SU-DHL-6 (cell line): ENCODE data around the gene PRR20G.

Source experiments
- H2AFZ ChIP-seq: fragments of 200-600 bp; sonication (generic); 2 replicates; pipeline ENCODE4 v1.6.1; 2014; ENCODE audit warnings: low read depth, mild to moderate bottlenecking, moderate library complexity, mixed read lengths, antibody characterized with exemption, low read length; ENCODE audit not compliant: severe bottlenecking
- H3F3A ChIP-seq: fragments of 200-600 bp; shearing (Covaris generic); 2 replicates; pipeline ENCODE4 v1.6.0; 2016; ENCODE audit warnings: antibody characterized with exemption, mild to moderate bottlenecking; ENCODE audit not compliant: insufficient read depth
- H3K27ac ChIP-seq: fragments of 200-600 bp; sonication (generic); 2 replicates; pipeline ENCODE4 v1.5.1; 2016; ENCODE audit warnings: low read depth, mild to moderate bottlenecking, low read length, moderate library complexity, mixed read lengths
- H3K27me3 ChIP-seq: fragments of 200-600 bp; sonication (generic), shearing (Covaris generic); 2 replicates; pipeline ENCODE4 v1.6.0; 2014; ENCODE audit warnings: mild to moderate bottlenecking, low read length
- H3K36me3 ChIP-seq: fragments of 200-600 bp; sonication (generic); 2 replicates; pipeline ENCODE4 v1.6.1; 2014; ENCODE audit warnings: mild to moderate bottlenecking, low read length, mixed read lengths
- H3K4me2 ChIP-seq: fragments of 300-600, 200-600 bp; shearing (Covaris generic), sonication (generic); 2 replicates; pipeline ENCODE4 v1.6.0; 2014; ENCODE audit warnings: low read length, low read depth, mild to moderate bottlenecking; ENCODE audit not compliant: poor library complexity, severe bottlenecking
- H3K4me3 ChIP-seq: fragments of 200-600 bp; sonication (generic); 2 replicates; pipeline ENCODE4 v1.5.1; 2014; ENCODE audit warnings: antibody characterized with exemption, low read length, mild to moderate bottlenecking, mixed read lengths; ENCODE audit not compliant: insufficient read depth, poor library complexity, severe bottlenecking
- H3K79me2 ChIP-seq: fragments of 200-600 bp; sonication (generic); 2 replicates; pipeline ENCODE4 v1.6.1; 2014; ENCODE audit warnings: mild to moderate bottlenecking, low read length, moderate library complexity; ENCODE audit not compliant: insufficient read depth
- H3K9ac ChIP-seq: fragments of 200-600 bp; sonication (generic); 2 replicates; pipeline ENCODE4 v1.7.0; 2014; ENCODE audit warnings: mild to moderate bottlenecking, low read length
- H3K9me2 ChIP-seq: fragments of 200-600 bp; sonication (generic); replicated peaks from 2 replicates; pipeline ENCODE4 v1.6.1; 2014; ENCODE audit warnings: low read length; ENCODE audit not compliant: insufficient read depth
- H3K9me3 ChIP-seq: fragments of 200-600 bp; sonication (generic); 2 replicates; pipeline ENCODE4 v1.6.1; 2014; ENCODE audit warnings: low read length, mixed read lengths; ENCODE audit not compliant: insufficient read depth
- H4K20me1 ChIP-seq: fragments of 200-600 bp; sonication (generic); 2 replicates; pipeline ENCODE4 v1.6.1; 2014; ENCODE audit warnings: low read depth, mild to moderate bottlenecking, antibody characterized with exemption, low read length, moderate library complexity, mixed read lengths
- EZH2phosphoT487 ChIP-seq: fragments of 200-600 bp; sonication (generic), shearing (Covaris generic); conservative IDR thresholded peaks from 2 replicates; pipeline ENCODE4 v1.6.1; 2018; ENCODE audit warnings: mild to moderate bottlenecking, antibody characterized with exemption, low read length, moderate library complexity, mixed read lengths
- TF ChIP-seq, protein P1 (sequence below): fragments of 200-600 bp; sonication (generic); IDR thresholded peaks from one replicate; pipeline ENCODE4 v1.5.1; 2017; ENCODE audit warnings: antibody characterized with exemption, mild to moderate bottlenecking, low read length, moderate library complexity; ENCODE audit not compliant: insufficient read depth, poor library complexity, severe bottlenecking

Gene PRR20G

DNA sequence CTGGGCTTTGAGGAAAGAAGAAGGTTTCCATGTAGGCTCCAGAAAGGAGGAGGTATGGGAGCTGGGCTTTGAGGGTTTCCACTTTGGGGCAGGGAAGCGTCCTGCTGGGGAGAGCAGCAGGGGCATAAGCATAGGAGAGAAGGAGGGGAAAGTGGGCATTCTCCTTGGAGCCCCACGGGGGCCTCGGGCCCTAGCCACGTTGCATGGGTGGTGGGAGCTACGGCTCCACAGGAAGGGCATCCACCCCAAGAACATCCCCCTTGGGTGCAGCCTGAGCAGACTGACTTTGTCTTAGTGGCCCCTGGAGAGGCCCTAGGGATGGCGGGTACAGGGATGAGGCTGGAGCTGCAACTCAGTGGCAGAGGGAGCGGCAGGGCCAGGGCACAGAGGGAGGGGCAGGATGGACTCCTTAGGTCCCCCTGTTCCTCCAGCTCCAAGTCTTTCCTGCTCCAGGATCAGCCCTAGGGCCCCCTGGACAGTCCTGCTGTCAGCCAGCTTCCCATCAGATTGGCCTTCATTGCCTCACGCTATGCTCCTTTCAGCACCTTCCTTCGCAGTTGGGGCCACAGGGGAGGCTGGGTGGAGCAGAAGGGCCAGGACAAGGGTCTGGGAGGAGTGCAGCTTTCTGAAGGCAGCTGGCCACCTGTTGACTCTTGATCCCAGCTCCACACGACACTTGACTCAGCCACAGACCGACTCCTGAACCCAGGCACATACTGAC is 22.9 kb downstream of the PRR20G start:
- Histone ChIP-seq H3K9me3 (no peaks in the 10 kb centered on the region), H3F3A (no peaks in the 10 kb centered on the region), H3K27ac (no peak overlapping the region), H3K4me2 (no peak overlapping the region), H2AFZ (no peak overlapping the region), H3K9ac (no peak overlapping the region), H3K79me2 (no peaks in the 10 kb centered on the region), H3K27me3 (no peaks in the 10 kb centered on the region), H4K20me1 (no peaks in the 10 kb centered on the region), H3K4me3 (no peak overlapping the region), H3K36me3 (no peaks in the 10 kb centered on the region), H3K9me2 (no peaks in the 10 kb centered on the region)
- TF ChIP-seq, protein P1, sequence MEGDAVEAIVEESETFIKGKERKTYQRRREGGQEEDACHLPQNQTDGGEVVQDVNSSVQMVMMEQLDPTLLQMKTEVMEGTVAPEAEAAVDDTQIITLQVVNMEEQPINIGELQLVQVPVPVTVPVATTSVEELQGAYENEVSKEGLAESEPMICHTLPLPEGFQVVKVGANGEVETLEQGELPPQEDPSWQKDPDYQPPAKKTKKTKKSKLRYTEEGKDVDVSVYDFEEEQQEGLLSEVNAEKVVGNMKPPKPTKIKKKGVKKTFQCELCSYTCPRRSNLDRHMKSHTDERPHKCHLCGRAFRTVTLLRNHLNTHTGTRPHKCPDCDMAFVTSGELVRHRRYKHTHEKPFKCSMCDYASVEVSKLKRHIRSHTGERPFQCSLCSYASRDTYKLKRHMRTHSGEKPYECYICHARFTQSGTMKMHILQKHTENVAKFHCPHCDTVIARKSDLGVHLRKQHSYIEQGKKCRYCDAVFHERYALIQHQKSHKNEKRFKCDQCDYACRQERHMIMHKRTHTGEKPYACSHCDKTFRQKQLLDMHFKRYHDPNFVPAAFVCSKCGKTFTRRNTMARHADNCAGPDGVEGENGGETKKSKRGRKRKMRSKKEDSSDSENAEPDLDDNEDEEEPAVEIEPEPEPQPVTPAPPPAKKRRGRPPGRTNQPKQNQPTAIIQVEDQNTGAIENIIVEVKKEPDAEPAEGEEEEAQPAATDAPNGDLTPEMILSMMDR: no peak
- no peak for TF ChIP-seq EZH2phosphoT487

DNA sequence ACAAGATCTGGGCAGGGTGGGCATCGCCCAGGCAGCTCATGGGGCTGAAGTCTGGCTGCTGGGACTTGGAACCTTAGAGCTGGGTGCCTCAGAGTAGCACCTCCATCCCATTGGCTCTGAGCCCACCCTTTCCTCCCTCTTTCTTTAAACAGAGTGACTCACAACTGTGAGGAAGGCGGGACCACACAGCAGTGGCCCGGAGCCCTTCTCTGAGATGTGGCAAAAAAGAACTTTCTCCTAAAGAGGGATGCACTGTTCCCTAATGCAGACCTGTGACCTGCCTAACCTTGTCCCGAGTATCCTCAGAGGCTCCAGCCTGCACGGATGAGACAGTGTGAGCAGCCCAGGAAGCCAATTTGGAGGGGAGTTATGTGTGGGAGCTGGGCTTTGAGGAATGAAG is 23.6 kb downstream of the PRR20G start:
- Histone ChIP-seq H3K4me2 (no peak overlapping the region), H3K9me3 (no peaks in the 10 kb centered on the region), H4K20me1 (no peaks in the 10 kb centered on the region), H3K9me2 (no peaks in the 10 kb centered on the region), H3K27me3 (no peaks in the 10 kb centered on the region), H3F3A (no peaks in the 10 kb centered on the region), H3K79me2 (no peaks in the 10 kb centered on the region), H3K4me3 (no peak overlapping the region), H3K27ac (no peak overlapping the region), H2AFZ (no peak overlapping the region), H3K36me3 (no peaks in the 10 kb centered on the region), H3K9ac (no peak overlapping the region)
- no peak for TF ChIP-seq EZH2phosphoT487
- TF ChIP-seq, protein P1: no peak

DNA sequence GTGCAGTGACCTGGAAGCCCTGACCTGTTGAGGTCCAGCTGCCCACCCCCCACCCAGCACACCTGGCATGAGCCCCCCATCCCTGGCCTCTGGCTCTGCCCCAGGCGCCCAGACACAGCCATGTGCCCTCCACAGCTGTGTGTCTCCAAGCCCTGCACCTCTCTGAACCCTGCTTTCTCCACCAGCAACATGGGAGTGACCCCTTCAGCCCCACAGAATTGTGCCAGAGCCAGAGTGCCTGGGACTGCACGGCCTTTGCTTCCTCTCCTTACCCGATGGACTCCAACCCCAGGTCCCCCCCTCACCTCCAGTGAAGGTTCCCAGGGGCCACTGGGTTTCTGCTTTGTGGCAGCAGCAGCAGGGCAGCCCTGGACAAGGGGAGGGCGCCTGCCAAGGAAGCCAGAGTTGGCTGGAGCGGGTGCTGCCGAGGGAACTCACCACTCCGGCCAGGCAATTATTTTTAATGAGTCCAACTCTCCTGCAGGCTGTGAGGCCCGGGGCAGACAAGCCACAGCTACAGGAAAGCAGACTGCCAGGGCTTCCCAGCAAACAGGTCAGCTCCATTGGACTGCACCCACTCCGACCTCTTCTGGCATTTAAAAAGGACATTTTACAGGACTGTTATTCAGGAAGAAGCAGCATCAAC is 24.1 kb downstream of the PRR20G start:
- Histone ChIP-seq H3K4me2 (no peak overlapping the region), H3K9me3 (no peaks in the 10 kb centered on the region), H3K27me3 (no peaks in the 10 kb centered on the region), H3K9ac (no peak overlapping the region), H3K9me2 (no peaks in the 10 kb centered on the region), H2AFZ (no peak overlapping the region), H3K4me3 (no peak overlapping the region), H3K36me3 (no peaks in the 10 kb centered on the region), H3K79me2 (no peaks in the 10 kb centered on the region), H4K20me1 (no peaks in the 10 kb centered on the region), H3K27ac (no peak overlapping the region), H3F3A (no peaks in the 10 kb centered on the region)
- TF ChIP-seq EZH2phosphoT487: no peak
- TF ChIP-seq, protein P1: no peak
